NCI-H128 (cell line): Measurements from ENCODE around the gene CEP135.
"Not testable (repeated sequence)": the region's sequence is repeated elsewhere in the genome, so short reads cannot be mapped to it uniquely, and the experiment has no call there.

Experiments
- DNase-seq: peaks from one replicate; lab custom pipeline; 2025; ENCODE audit not compliant: unreplicated experiment; lab: John Stamatoyannopoulos, UW

CEP135 gene

DNA sequence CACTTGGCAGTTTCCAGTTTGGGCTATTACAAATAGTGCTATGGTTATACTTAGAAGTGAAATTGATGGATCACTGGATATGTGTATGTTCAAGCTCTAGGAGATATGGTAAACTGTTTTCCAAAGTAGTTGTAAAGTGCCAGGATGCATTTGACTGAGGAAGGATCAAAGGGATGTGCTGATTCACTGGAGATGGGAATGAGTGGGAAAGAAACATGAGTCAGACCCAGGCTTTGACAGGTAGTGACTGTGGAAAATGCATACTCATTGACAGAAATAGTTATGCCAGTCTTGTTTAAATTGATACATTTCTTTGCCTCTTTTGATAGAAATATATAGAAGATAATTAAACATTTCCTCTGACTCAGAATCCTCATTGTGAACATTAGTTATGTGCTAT, 77.9 kb downstream of the CEP135 start:
- DNase-seq = no peak

- no peak for DNase-seq
Measured at GRCh38 chr4:56028165-56028564, 79.4 kb downstream of the CEP135 start.

GRCh38 chr4:56038487-56039162, 89.9 kb downstream of the CEP135 start:
- no peak for DNase-seq

DNA sequence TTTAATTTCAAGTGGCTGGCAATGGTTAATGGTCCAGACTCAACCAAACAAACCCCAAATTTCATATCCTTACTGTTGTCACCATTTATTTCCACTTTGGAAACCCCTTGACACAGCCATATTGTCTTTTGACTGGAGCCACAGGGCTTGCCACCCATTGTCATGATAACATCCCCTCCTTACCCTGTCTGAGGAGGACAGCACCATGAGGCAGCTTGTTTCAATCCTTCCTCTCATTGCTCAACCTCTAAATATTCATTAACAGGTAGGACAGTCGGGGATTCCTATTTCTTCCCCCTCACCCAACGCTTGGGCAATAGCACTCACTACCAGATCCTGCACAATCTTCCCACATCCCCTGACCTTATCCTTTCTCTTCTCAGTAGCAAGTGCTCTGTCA, 92.1 kb downstream of the CEP135 start:
- no peak for DNase-seq

- no peak for DNase-seq
Measured at GRCh38 chr4:56042225-56042624, 93.5 kb downstream of the CEP135 start.

DNA sequence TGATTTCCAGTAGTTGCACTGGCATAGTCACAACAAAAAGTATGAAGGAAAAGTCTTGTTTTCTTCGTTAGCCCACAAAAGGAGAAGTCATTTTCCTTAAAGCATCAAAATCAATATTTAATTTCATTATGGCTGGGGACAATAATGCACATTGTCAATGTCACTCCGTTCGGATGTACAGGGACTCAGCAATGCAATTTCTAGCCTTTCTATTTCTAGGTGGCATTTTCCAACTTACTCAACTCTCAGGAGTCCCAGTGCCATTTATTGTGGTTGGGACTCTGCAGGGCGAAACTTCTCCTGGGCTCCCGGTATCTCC, 99.6 kb downstream of the CEP135 start:
- no peak for DNase-seq

DNA sequence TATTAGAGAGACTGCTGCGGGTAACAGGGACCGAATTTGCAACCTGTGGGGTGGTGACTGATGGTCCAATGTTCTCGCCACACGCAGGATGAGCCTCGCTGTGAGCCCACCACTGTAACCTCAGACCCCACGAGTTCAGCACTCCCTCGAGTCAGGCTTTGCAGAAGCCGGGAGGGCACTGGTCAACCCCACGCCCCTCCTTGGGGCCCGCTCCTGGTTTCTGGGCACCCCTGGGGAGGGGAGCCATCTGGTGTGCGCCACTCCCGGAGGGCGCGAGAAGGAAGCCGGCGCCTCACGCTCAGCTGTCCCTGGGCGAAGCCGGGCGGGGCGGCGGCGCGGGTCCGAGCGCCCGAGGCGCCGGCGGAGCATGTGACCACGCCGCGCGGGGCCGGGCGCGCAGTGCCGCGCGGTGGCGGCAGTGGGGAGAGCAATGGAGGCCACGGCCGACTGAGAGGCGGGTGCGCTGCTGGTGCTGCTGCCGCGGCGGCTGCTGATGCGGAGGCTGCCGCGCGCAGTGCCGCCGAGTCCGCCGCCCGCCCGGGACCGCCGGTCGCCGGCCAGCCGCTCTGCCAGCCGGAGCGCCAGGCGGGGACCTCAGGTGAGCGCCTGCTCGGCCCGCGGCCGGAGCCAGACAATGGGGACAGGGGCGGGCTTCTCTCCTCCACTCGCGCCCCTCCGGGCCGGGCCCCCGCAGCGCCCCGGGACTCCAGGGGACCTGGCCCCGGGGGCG, 100.1 kb downstream of the CEP135 start:
- DNase-seq = peak; percentile 24

GRCh38 chr4:56050625-56051024, 101.9 kb downstream of the CEP135 start:
- no peak for DNase-seq

GRCh38 chr4:56051029-56051709, 102.4 kb downstream of the CEP135 start:
- no peak for DNase-seq

DNA sequence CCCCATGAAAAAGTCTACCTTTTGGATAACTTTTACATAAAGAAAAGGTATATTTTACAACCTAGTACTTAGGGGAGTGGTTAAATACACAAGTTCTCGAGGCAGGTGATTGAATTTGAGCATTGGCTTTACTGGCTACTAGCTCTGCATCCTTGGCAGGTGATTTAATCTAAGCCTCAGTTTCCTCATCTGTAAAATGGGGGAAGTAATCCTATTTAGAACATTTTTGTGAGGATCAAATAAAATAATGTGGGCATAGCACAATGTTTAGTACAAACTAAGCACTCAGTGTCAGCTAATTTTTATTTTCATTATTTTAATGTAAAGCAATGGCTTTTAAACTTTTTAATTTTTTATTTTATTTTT, 102.9 kb downstream of the CEP135 start:
- DNase-seq = no peak

DNA sequence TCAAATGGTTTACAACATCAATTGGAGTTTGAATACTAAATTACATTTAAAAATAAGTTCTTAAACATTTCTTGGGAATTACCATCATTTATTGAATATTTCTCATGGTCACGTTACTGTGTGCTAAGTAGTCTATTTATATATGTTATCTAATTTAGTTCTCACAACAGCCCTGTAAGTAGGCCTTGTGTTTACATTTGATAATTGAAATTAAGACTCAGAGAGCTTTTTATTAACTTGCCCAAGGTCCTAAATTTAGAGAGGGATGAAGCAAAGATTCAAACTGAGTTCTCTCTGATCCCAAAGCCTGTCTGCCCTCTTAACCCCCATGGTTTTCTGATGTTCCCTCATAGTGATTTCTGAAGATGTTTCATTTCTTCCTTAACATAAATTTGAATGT, 103.7 kb downstream of the CEP135 start:
- no peak for DNase-seq

DNA sequence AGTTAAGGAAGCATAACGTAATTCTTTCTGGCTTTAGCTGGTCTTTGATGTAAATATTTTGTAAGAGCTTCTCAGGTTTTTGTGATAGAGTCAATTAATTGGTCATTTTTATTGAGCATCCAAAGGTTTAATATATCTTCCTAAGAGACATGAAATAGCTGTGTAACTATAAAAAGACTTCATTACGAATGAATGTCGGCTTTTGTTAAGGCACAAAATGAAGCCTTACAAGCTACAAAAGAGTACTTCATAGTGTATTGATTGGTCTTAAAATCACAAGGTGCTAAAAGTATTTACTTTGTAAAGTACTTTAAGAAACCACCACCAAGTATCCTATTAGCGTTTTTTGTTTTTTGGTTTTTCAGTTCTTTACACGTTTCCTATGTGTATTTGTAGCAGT, 104.2 kb downstream of the CEP135 start:
- DNase-seq = no peak

GRCh38 chr4:56055027-56055977, 106.6 kb downstream of the CEP135 start:
- no peak for DNase-seq

GRCh38 chr4:56055991-56056390, 107.2 kb downstream of the CEP135 start:
- DNase-seq = no peak

GRCh38 chr4:56058555-56058954, 109.8 kb downstream of the CEP135 start:
- DNase-seq = no peak

GRCh38 chr4:56060036-56060435, 111.3 kb downstream of the CEP135 start:
- DNase-seq = no peak

DNA sequence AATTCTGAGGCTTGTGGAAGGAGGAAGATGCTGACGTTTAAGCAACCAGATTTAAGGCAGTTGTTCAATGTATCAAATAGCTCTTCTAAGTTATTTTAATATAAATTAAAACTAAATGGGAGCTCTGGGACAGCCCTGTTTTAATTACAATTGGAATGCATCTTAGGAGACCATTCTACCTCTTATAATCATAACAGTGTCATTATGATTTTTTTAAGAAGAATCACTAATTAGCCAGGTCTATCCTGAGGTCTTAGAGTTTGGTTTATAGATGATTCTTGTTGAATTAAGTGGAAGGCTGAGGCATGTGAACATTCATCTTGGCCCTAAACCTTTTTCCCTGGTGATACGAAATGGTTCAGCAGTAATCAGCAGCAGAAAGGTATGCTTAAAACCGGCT, 113.4 kb downstream of the CEP135 start:
- no peak for DNase-seq

DNA sequence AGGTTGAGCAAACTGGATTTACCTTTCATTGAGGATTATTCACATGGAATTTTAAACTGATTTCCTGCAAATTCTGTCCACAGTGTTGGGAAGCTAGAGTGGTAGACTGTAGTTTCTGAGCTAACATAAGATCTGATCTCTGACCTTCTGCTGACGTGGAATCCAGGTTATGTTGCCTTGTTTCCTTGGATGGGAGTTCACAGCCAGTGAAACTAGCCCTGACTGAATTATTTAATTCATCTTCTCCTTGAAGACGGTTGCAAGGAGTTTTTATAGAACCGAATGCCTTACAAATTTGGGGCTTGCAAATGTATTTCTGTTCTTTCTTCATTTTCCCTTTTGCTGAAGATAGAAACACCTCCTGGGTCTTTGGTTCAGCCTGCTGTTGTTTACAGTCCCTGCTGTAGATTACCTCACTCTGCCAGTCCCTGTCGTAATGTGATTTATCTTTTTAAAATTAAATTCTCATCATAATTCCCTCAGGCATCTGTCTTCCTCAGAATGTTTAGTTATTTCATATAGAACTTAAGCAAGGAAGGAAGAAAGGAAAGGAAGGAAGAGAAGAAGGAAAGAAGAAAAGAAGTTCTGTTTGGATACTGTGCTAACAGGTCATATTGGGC, 113.9 kb downstream of the CEP135 start:
- no peak for DNase-seq

DNA sequence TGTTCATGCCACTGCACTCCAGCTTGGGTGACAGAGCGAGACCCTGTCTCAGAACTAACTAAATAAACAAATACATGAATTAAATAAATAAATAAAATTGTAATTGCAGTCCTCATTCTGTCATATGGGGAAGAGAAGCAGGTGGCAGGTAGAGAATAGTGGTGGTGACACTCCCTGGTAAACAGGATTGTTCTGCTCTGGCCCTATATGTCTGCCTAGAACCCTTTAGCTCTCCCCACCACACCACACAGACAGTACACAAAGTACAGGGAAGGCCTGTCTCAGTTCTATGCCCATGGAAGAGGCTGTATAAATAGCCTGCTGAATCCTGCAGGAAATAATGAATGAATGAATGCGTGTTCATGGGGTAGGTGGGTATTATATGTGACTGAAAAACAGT, 117.7 kb downstream of the CEP135 start:
- no peak for DNase-seq

- DNase-seq = no peak
Measured at GRCh38 chr4:56067826-56068225, 119.1 kb downstream of the CEP135 start.

GRCh38 chr4:56072730-56073129, 124.0 kb downstream of the CEP135 start:
- not testable (repeated sequence) for DNase-seq
